CD4-positive, alpha-beta T cell treated with Interleukin-17A for 1 hour (primary cell): Measurements from ENCODE around the gene TBL1XR1.
"Not testable (repeated sequence)": the region's sequence is repeated elsewhere in the genome, so short reads cannot be mapped to it uniquely, and the experiment has no call there.

ENCODE experiments used
- DNase-seq: peaks from one replicate; pipeline ENCODE4 v3.0.0-alpha.2; 2020

Gene TBL1XR1

DNA sequence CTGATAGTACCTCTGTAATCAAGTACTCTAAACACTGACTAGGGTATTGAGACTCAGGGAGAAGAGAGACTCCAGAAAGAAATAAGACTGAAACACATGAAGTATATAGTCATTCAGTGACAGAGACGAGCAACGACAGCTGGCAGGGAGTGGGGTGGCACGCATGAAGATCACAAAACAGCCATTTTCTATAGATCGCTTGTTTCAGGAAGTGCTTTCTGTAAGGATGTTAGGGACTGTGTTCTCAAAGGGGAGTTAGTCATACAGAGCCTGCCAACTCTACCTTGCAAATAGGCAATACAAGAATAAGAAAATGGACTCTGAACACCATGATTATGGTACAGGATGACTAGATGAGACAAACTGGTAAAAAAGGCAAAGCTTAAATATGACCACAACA lies 139.5 kb downstream of the TBL1XR1 start:
- peak; percentile 46 for DNase-seq

GRCh38 chr3:177056927-177057326 lies 140.4 kb downstream of the TBL1XR1 start:
- DNase-seq = no peak

GRCh38 chr3:177055605-177056571 lies 141.4 kb downstream of the TBL1XR1 start:
- DNase-seq = no peak

DNA sequence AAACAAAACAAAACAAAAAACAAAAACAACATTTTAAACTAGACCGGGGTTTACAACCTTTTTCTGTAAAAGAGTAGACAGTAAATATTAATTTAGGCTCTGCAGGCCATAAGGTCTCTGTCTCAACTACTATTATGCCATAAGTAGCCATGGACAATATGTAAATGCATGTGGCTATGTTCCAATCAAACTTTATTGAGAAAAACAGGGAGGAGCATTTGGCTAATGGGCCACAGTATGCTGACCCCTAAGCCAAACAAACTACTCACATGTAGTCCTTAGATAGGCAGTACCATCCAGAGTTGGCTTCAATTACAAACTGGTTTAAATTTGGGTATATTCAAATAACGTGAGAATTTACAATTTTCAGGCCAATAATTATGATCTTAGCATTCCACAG lies 144.2 kb downstream of the TBL1XR1 start:
- DNase-seq = no peak

DNA sequence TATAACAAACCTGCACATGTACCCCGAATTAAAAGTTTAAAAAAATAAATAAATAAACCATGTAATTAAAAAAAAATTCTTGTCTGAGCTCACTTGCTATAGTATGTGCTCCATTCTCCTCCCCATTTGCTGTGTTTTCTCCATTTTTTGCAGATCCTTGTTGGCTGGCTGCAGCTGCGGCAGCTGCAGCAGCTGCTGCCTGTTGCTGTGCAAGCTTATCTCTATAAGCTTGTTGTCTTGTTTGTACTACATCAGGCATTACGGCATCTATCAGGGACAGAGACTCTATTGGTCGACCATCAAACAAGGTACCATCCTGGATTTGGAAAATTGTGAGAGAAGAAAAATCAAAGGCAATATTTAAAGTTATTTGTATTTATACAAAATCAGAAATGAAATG lies 145.9 kb downstream of the TBL1XR1 start:
- DNase-seq = no peak

DNA sequence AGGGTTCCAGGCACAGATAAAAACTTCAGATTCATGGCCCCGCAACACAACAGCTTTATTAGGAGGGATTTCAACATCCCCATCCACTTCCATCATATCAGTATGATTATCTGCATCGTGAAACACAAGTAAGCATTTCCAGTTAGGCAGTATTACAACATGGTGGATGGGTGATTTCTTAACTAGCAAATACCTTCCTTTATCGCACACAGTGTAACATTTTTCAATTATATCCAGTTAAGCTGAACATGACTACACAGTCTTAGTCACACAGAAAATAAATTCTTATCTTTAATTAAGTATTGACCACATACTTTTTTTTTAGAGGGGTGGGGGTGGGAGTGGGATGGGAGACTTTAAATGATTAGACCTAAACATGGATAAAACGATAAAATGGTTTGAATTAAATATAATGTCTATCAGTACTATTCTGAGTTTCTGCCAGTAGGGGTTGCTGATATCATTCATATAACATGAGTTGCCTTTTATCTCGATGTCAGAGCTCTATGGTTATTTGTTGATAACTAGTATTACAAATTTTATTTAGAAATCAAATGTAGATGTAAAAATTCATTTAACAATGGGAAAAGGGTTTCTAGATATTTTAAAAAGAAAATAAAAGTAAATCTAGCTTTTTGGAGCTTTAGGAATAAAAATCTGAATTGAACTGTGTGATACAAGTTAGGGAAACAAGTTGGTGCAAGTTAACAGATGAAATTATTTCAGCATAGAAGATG lies 146.6 kb downstream of the TBL1XR1 start:
- DNase-seq = peak; percentile 72

GRCh38 chr3:177045767-177046166 lies 151.5 kb downstream of the TBL1XR1 start:
- no peak for DNase-seq

- no peak for DNase-seq
These were observed 152.1 kb downstream of the TBL1XR1 start for GRCh38 chr3:177045222-177045621.

- DNase-seq = no peak
These were observed 155.3 kb downstream of the TBL1XR1 start for GRCh38 chr3:177041730-177042551.

DNA sequence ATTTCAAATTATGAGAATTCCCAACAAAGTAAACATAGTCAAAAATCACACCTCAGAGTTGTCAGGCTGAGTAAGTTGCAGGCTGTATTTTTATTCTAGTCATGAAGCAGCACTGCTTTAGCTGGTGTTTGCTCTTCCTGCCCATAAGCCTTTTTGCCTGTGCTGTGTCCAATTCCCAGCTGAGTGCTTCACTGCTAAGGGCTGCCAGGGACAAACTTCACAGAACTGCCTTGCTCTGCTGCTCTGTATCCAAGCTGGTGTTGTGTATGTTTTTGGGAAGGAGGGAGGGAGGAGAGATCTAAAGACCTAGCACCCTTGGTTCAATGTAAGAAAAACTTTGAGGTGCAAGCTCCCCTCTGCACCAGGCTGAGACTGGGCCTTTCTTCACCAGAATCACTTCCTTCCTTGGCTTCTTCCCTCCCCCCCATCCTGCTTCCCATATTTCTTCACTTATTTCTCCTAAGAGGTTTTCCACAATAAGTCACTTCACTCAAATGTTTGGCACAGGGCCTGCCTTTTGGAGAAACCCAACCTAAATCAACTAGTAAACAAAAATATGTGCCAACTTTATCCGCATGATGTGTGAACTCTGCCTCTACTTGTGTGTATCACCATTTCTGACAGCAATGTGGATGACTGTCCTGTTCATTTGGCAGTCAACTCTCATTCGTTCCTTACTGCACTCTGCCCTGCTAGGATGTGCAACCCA lies 156.1 kb downstream of the TBL1XR1 start:
- DNase-seq = no peak

GRCh38 chr3:177039490-177040274 lies 157.6 kb downstream of the TBL1XR1 start:
- DNase-seq = no peak

DNA sequence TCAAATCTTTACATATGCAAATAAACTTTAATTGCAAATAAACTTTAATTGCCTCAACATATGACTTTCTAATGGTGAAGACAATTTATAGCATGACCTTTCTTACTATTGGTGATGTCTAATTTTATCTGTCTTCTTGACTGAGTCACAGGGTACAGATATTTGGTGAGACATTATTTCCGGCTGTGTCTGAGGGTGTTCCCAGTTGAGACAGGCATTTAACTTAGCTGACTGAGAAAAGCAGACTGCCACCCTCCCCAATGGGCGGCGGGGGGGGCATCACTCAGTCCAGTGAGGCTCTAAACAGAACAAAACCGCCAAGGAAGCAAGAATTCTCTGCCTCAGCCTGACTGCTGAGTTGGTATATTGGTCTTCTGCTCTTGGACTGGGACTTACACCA lies 160.0 kb downstream of the TBL1XR1 start:
- DNase-seq = no peak

GRCh38 chr3:177035676-177036075 lies 161.6 kb downstream of the TBL1XR1 start:
- no peak for DNase-seq

- DNase-seq = no peak
These were observed 162.3 kb downstream of the TBL1XR1 start for GRCh38 chr3:177034832-177035475.

GRCh38 chr3:177026505-177027277 lies 170.6 kb downstream of the TBL1XR1 start:
- DNase-seq = no peak

DNA sequence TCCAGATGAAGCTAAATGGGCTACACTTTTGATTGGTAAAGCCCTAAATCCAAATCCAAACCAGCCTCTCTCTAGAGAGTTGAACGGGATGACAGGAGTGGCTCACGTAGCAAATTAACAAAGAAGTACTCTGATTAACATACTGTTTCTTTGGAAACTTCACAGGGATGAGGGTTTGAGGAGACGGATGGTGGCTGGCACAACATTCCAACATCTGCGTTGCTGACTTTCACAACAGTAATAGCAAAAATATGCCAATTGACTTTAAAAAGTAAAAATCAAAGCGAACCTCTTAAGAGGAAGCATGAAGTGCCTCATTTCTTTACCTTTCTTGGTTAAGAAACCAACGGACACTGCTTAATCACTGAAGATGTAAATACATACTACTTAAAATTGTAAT lies 181.4 kb downstream of the TBL1XR1 start:
- no peak for DNase-seq

DNA sequence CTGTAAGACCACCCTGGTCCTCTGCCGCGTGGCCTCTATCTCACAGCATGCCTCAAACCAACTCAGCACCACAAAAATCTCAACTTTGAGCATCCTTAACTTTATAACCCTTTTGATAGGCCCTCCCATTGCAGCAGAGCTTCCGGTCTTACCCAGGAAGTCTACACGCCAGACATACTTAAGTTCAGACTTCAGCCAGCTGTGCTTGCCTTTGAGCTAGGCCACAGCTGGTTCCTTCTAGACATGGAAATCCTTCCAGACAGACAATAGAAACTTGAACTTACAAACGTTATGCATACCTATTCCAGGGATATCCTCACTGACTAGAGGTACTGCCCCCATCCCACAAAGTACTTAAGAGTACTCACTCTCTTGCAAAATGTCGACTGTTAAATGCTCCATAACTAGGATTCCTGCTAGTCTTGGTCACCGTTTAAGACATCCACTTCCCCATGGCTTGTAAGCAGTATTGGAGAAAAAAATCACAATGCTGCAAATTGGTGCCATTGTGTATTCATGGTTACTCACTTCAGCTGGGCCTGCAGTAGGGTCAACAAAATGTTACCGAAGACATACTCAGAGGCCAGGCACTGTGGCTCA lies 183.5 kb downstream of the TBL1XR1 start:
- DNase-seq = no peak

- DNase-seq = no peak
These were observed 191.4 kb downstream of the TBL1XR1 start for GRCh38 chr3:177005718-177006405.

DNA sequence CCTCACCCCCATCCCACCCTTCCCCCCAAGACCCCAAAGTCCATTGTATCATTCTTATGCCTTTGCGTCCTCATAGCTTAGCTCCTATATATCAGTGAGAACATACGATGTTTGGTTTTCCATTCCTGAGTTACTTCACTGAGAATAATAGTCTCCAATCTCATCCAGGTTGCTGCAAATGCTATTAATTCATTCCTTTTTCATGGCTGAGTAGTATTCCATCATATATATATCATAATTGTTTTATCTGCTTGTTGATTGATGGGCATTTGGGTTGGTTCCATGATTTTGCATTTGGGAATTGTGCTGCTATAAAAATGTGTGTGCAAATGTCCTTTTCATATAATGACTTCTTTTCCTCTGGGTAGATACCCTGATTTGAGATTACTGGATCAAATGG lies 197.1 kb downstream of the TBL1XR1 start:
- DNase-seq = not testable (repeated sequence)
